ENCODE measurements around the gene HS6ST3.

HS6ST3 gene

GRCh38 chr13:96817336-96817941 is 727.5 kb downstream of the HS6ST3 start:
- no peak for DNase-seq (ENCODE audit: low read depth in 3 of 3, low spot score in 1 of 3)

- DNase-seq (ENCODE audit: low read depth in 3 of 3, low spot score in 1 of 3), result no peak
Measured at GRCh38 chr13:96819375-96819774, 729.5 kb downstream of the HS6ST3 start.

GRCh38 chr13:96821381-96821780 is 731.5 kb downstream of the HS6ST3 start:
- no peak for DNase-seq (ENCODE audit: low read depth in 3 of 3, low spot score in 1 of 3)

- no peak for DNase-seq (ENCODE audit: low read depth in 3 of 3, low spot score in 1 of 3)
Measured at GRCh38 chr13:96821971-96822370, 732.1 kb downstream of the HS6ST3 start.

- DNase-seq (ENCODE audit: low read depth in 3 of 3, low spot score in 1 of 3), result no peak
Measured at GRCh38 chr13:96822895-96823294, 733.0 kb downstream of the HS6ST3 start.

- DNase-seq (ENCODE audit: low read depth in 3 of 3, low spot score in 1 of 3), result no peak
Measured at GRCh38 chr13:96824140-96824539, 734.2 kb downstream of the HS6ST3 start.

- DNase-seq (ENCODE audit: low read depth in 3 of 3, low spot score in 1 of 3), result no peak
Measured at GRCh38 chr13:96825653-96826052, 735.7 kb downstream of the HS6ST3 start.

GRCh38 chr13:96834626-96835025 is 744.7 kb downstream of the HS6ST3 start:
- no peak for DNase-seq (ENCODE audit: low read depth in 3 of 3, low spot score in 1 of 3)

- DNase-seq (ENCODE audit: low read depth in 3 of 3, low spot score in 1 of 3), result no peak
Measured at GRCh38 chr13:96835546-96835945, 745.6 kb downstream of the HS6ST3 start.

GRCh38 chr13:96836733-96837132 is 746.8 kb downstream of the HS6ST3 start:
- no peak for DNase-seq (ENCODE audit: low read depth in 3 of 3, low spot score in 1 of 3)

GRCh38 chr13:96837809-96838208 is 747.9 kb downstream of the HS6ST3 start:
- DNase-seq (ENCODE audit: low read depth in 3 of 3, low spot score in 1 of 3), result no peak

- no peak for DNase-seq (ENCODE audit: low read depth in 3 of 3, low spot score in 1 of 3)
Measured at GRCh38 chr13:96844195-96844594, 754.3 kb downstream of the HS6ST3 start.

GRCh38 chr13:96844616-96845015 is 754.7 kb downstream of the HS6ST3 start:
- DNase-seq (ENCODE audit: low read depth in 3 of 3, low spot score in 1 of 3), result no peak

GRCh38 chr13:96848286-96848685 is 758.4 kb downstream of the HS6ST3 start:
- no peak for DNase-seq (ENCODE audit: low read depth in 3 of 3, low spot score in 1 of 3)

GRCh38 chr13:96849091-96849490 is 759.2 kb downstream of the HS6ST3 start:
- no peak for DNase-seq (ENCODE audit: low read depth in 3 of 3, low spot score in 1 of 3)

GRCh38 chr13:96850538-96851145 is 760.7 kb downstream of the HS6ST3 start:
- no peak for DNase-seq (ENCODE audit: low read depth in 3 of 3, low spot score in 1 of 3)

GRCh38 chr13:96851856-96852445 is 762.0 kb downstream of the HS6ST3 start:
- no peak for DNase-seq (ENCODE audit: low read depth in 3 of 3, low spot score in 1 of 3)

- no peak for DNase-seq (ENCODE audit: low read depth in 3 of 3, low spot score in 1 of 3)
Measured at GRCh38 chr13:96858133-96858826, 768.4 kb downstream of the HS6ST3 start.

GRCh38 chr13:96860882-96861281 is 771.0 kb downstream of the HS6ST3 start:
- no peak for DNase-seq (ENCODE audit: low read depth in 3 of 3, low spot score in 1 of 3)

GRCh38 chr13:96862093-96862492 is 772.2 kb downstream of the HS6ST3 start:
- DNase-seq (ENCODE audit: low read depth in 3 of 3, low spot score in 1 of 3), result no peak

GRCh38 chr13:96862999-96863398 is 773.1 kb downstream of the HS6ST3 start:
- no peak for DNase-seq (ENCODE audit: low read depth in 3 of 3, low spot score in 1 of 3)

- no peak for DNase-seq (ENCODE audit: low read depth in 3 of 3, low spot score in 1 of 3)
Measured at GRCh38 chr13:96871469-96871868, 781.6 kb downstream of the HS6ST3 start.
